ENCODE results near the gene MCC.

GRCh38 chr5:113266913-113267227 lies 221.4 kb downstream of the MCC start:
- no peak for TF ChIP-seq MAFK (IDR thresholded peaks at IDR 0.05; ENCODE audit: low read depth, low read length)
- no peak for TF ChIP-seq POLR2A (IDR thresholded peaks at IDR 0.05; ENCODE audit: low read depth, low read length)
- TF ChIP-seq, protein P1, sequence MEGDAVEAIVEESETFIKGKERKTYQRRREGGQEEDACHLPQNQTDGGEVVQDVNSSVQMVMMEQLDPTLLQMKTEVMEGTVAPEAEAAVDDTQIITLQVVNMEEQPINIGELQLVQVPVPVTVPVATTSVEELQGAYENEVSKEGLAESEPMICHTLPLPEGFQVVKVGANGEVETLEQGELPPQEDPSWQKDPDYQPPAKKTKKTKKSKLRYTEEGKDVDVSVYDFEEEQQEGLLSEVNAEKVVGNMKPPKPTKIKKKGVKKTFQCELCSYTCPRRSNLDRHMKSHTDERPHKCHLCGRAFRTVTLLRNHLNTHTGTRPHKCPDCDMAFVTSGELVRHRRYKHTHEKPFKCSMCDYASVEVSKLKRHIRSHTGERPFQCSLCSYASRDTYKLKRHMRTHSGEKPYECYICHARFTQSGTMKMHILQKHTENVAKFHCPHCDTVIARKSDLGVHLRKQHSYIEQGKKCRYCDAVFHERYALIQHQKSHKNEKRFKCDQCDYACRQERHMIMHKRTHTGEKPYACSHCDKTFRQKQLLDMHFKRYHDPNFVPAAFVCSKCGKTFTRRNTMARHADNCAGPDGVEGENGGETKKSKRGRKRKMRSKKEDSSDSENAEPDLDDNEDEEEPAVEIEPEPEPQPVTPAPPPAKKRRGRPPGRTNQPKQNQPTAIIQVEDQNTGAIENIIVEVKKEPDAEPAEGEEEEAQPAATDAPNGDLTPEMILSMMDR (conservative IDR thresholded peaks at IDR 0.05; ENCODE audit: low read depth, low read length) = no peak
